WTC11 (cell line): Measurements from ENCODE around the gene DNAJC2. TPM values are rescaled to one million over a fixed set of nuclear protein-coding genes. Genes with fewer than 3 reads are reported as not detected.

Experiments
- ATAC-seq: fragments of 200-7000 bp; cut with Tn5 transposase; 2 replicates; pipeline ENCODE4 v1.10.0; 2021; ENCODE audit warnings: mild to moderate bottlenecking, moderate library complexity
- CTCF ChIA-PET: fragments of 300-600 bp; sonication (Branson Sonifier 250); formaldehyde crosslinking; loops from one replicate; lab custom pipeline; 2021; ENCODE audit warnings: antibody characterized with exemption; lab: Charles Lee
- POLR2A ChIA-PET: fragments of 350-600 bp; sonication (Branson Sonifier 250); formaldehyde crosslinking; loops from one replicate; lab custom pipeline; 2021; ENCODE audit warnings: antibody characterized with exemption; lab: Charles Lee
- DNase-seq: peaks from one replicate; pipeline ENCODE4 v3.0.0; 2021; ENCODE audit warnings: low spot score
- H3K27ac Mint-ChIP-seq: 2 replicates; pipeline ENCODE4 v1.8.0; 2021; ENCODE audit warnings: mixed read lengths
- H3K27me3 Mint-ChIP-seq: 2 replicates; pipeline ENCODE4 v1.8.0; 2021; ENCODE audit warnings: low read depth, mild to moderate bottlenecking, moderate library complexity, mixed read lengths
- H3K36me3 Mint-ChIP-seq: 2 replicates; pipeline ENCODE4 v1.8.0; 2021; ENCODE audit warnings: mixed read lengths
- H3K4me1 Mint-ChIP-seq: 2 replicates; pipeline ENCODE4 v1.8.0; 2022; ENCODE audit warnings: mixed read lengths
- H3K4me3 Mint-ChIP-seq: 2 replicates; pipeline ENCODE4 v1.8.0; 2021; ENCODE audit warnings: mild to moderate bottlenecking, moderate library complexity, mixed read lengths
- H3K9me3 Mint-ChIP-seq: 2 replicates; pipeline ENCODE4 v1.8.0; 2021; ENCODE audit warnings: mixed read lengths
- ATF1 ChIP-seq: sonication (generic); formaldehyde crosslinking; IDR thresholded peaks from 2 replicates; pipeline ENCODE4 v1.8.1; 2023; ENCODE audit warnings: mild to moderate bottlenecking, moderate library complexity, missing genetic modification reagents
- CREB1 ChIP-seq: sonication (generic); formaldehyde crosslinking; IDR thresholded peaks from 2 replicates; pipeline ENCODE4 v1.8.0; 2023; ENCODE audit warnings: mild to moderate bottlenecking, missing genetic modification reagents
- CTCF ChIP-seq: fragments of 200-600 bp; IDR thresholded peaks from 2 replicates; pipeline ENCODE4 v1.8.0; 2022; ENCODE audit warnings: antibody characterized with exemption
- ESRRA ChIP-seq: sonication (generic); formaldehyde crosslinking; IDR thresholded peaks from 2 replicates; pipeline ENCODE4 v1.8.1; 2022; ENCODE audit warnings: mild to moderate bottlenecking, missing genetic modification reagents, borderline replicate concordance
- ETV6 ChIP-seq: sonication (generic); formaldehyde crosslinking; IDR thresholded peaks from 2 replicates; pipeline ENCODE4 v1.8.1; 2022; ENCODE audit warnings: mild to moderate bottlenecking, missing genetic modification reagents
- IRF2 ChIP-seq: sonication (generic); formaldehyde crosslinking; IDR thresholded peaks from 2 replicates; pipeline ENCODE4 v1.8.0; 2022; ENCODE audit warnings: low read depth, missing genetic modification reagents, borderline replicate concordance
- MXD4 ChIP-seq: fragments of 250-450 bp; sonication (Bioruptor Pico); IDR thresholded peaks from 2 replicates; pipeline ENCODE4 v1.8.0; 2021; ENCODE audit warnings: mild to moderate bottlenecking, moderate library complexity, borderline replicate concordance
- NFATC4 ChIP-seq: fragments of 250-450 bp; sonication (Bioruptor Pico); IDR thresholded peaks from 2 replicates; pipeline ENCODE4 v1.9.0; 2021; ENCODE audit warnings: mild to moderate bottlenecking
- PRRX2 ChIP-seq: fragments of 250-450 bp; sonication (Bioruptor Pico); IDR thresholded peaks from 2 replicates; pipeline ENCODE4 v1.8.0; 2021; ENCODE audit warnings: mild to moderate bottlenecking
- SMAD3 ChIP-seq: sonication (generic); formaldehyde crosslinking; IDR thresholded peaks from 2 replicates; pipeline ENCODE4 v1.8.0; 2022; ENCODE audit warnings: missing genetic modification reagents, mild to moderate bottlenecking, borderline replicate concordance
- TEAD4 ChIP-seq: sonication (generic); formaldehyde crosslinking; IDR thresholded peaks from 2 replicates; pipeline ENCODE4 v1.8.0; 2022; ENCODE audit warnings: mild to moderate bottlenecking, missing genetic modification reagents
- USF2 ChIP-seq: sonication (generic); formaldehyde crosslinking; IDR thresholded peaks from 2 replicates; pipeline ENCODE4 v1.8.1; 2023; ENCODE audit warnings: mild to moderate bottlenecking, missing genetic modification reagents, moderate library complexity
- ZNF232 ChIP-seq: sonication (generic); formaldehyde crosslinking; IDR thresholded peaks from 2 replicates; pipeline ENCODE4 v1.8.0; 2022; ENCODE audit warnings: mild to moderate bottlenecking, missing genetic modification reagents
- ZNF281 ChIP-seq: sonication (generic); formaldehyde crosslinking; IDR thresholded peaks from 2 replicates; pipeline ENCODE4 v1.8.0; 2023; ENCODE audit warnings: mild to moderate bottlenecking, missing genetic modification reagents
- ZNF317 ChIP-seq: sonication (generic); formaldehyde crosslinking; IDR thresholded peaks from 2 replicates; pipeline ENCODE4 v1.8.1; 2023; ENCODE audit warnings: low read depth, mild to moderate bottlenecking, moderate library complexity, missing genetic modification reagents, borderline replicate concordance
- total RNA-seq: library from RNA; stranded (reverse); gene quantifications from 3 replicates; pipeline ENCODE4 v1.2.3, GENCODE V29; 2021
- TF ChIP-seq, protein P1 (sequence below): sonication (generic); formaldehyde crosslinking; conservative IDR thresholded peaks from 2 replicates; pipeline ENCODE4 v1.8.1; 2023; ENCODE audit warnings: mild to moderate bottlenecking, low read depth, missing genetic modification reagents, moderate library complexity
- TF ChIP-seq, protein P2 (sequence below): fragments of 250-450 bp; sonication (Bioruptor Pico); IDR thresholded peaks from 2 replicates; pipeline ENCODE4 v1.8.0; 2021; ENCODE audit warnings: mild to moderate bottlenecking

The DNAJC2 gene
- total RNA-seq, 1 experiment from 2014 or later, result 39.7 TPM

DNA sequence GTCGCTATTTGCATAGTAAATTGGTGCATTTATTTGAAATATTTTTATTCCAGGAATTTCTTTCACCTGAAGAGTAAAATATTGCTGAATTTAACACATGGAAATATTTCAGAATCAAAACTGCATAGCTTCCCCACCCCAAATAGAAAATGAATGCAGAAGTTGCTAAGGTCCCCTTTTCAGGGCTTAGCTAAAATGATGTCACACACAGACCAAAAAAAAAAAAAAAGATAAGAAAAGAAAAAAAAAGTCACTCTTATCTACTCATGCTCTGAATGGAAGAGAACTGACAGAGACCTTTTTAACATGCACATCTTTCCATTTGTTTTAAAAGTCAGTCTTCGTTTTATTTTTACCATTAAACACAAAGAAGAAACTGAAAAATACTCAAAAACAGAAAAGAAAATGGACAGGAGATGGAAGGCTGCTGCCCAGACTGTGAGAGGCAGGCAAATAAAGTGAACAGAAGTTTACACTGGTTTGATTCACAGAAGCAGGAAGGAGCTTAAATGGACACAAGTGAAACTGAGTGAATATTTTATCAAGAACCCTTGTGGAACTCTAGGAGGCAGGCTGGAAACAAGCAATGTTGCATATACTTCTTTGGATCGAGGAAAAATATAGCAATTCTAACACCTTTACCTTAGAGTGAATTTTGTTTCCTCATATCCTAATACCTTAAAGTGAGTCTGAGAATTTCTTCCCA, 34.9 kb upstream of the DNAJC2 start:
- Mint-ChIP-seq H3K27ac (no peak overlapping the region), H3K4me1 (no peaks in the 10 kb centered on the region), H3K36me3 (no peaks in the 10 kb centered on the region), H3K9me3 (no peaks in the 10 kb centered on the region), H3K4me3 (no peak overlapping the region), H3K27me3 (no peaks in the 10 kb centered on the region)
- DNase-seq, result no peak
- ATAC-seq, result no peak
- ChIA-PET POLR2A (no interaction called here), CTCF (no interaction called here)
- TF ChIP-seq PRRX2 (CRISPR knock-in tag) (no peak), ATF1 (no peak), ZNF317 (CRISPR knock-in tag) (no peak), SMAD3 (no peak), ZNF281 (CRISPR knock-in tag) (no peak), IRF2 (CRISPR knock-in tag) (no peak), NFATC4 (CRISPR knock-in tag) (no peak), ESRRA (no peak), ETV6 (CRISPR knock-in tag) (no peak)
- TF ChIP-seq, protein P1, sequence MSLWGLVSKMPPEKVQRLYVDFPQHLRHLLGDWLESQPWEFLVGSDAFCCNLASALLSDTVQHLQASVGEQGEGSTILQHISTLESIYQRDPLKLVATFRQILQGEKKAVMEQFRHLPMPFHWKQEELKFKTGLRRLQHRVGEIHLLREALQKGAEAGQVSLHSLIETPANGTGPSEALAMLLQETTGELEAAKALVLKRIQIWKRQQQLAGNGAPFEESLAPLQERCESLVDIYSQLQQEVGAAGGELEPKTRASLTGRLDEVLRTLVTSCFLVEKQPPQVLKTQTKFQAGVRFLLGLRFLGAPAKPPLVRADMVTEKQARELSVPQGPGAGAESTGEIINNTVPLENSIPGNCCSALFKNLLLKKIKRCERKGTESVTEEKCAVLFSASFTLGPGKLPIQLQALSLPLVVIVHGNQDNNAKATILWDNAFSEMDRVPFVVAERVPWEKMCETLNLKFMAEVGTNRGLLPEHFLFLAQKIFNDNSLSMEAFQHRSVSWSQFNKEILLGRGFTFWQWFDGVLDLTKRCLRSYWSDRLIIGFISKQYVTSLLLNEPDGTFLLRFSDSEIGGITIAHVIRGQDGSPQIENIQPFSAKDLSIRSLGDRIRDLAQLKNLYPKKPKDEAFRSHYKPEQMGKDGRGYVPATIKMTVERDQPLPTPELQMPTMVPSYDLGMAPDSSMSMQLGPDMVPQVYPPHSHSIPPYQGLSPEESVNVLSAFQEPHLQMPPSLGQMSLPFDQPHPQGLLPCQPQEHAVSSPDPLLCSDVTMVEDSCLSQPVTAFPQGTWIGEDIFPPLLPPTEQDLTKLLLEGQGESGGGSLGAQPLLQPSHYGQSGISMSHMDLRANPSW (CRISPR knock-in tag), result no peak

GRCh38 chr7:103373866-103374643, 29.5 kb upstream of the DNAJC2 start:
- ChIA-PET POLR2A (no interaction called here), CTCF (no interaction called here)
- ATAC-seq, result peak; percentile 34; the same call in 1 of the 2 replicates
- TF ChIP-seq ZNF232 (CRISPR knock-in tag) (no peak), MXD4 (CRISPR knock-in tag) (no peak), CREB1 (CRISPR knock-in tag) (no peak), ZNF317 (CRISPR knock-in tag) (no peak), TEAD4 (CRISPR knock-in tag) (no peak), CTCF (no peak), ZNF281 (CRISPR knock-in tag) (no peak), USF2 (no peak)
- TF ChIP-seq, protein P1 (CRISPR knock-in tag), result no peak
- TF ChIP-seq, protein P2, sequence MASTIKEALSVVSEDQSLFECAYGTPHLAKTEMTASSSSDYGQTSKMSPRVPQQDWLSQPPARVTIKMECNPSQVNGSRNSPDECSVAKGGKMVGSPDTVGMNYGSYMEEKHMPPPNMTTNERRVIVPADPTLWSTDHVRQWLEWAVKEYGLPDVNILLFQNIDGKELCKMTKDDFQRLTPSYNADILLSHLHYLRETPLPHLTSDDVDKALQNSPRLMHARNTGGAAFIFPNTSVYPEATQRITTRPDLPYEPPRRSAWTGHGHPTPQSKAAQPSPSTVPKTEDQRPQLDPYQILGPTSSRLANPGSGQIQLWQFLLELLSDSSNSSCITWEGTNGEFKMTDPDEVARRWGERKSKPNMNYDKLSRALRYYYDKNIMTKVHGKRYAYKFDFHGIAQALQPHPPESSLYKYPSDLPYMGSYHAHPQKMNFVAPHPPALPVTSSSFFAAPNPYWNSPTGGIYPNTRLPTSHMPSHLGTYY (CRISPR knock-in tag), result no peak

More at GRCh38 chr7:103373866-103374643, 29.5 kb upstream of the DNAJC2 start:
- Mint-ChIP-seq H3K9me3 (no peaks in the 10 kb centered on the region), H3K27me3 (no peaks in the 10 kb centered on the region), H3K27ac (no peak overlapping the region), H3K4me1 (no peaks in the 10 kb centered on the region), H3K4me3 (no peak overlapping the region), H3K36me3 (no peaks in the 10 kb centered on the region)
- DNase-seq, result no peak
